ENCODE results near the gene OARD1.

Gene OARD1

DNA sequence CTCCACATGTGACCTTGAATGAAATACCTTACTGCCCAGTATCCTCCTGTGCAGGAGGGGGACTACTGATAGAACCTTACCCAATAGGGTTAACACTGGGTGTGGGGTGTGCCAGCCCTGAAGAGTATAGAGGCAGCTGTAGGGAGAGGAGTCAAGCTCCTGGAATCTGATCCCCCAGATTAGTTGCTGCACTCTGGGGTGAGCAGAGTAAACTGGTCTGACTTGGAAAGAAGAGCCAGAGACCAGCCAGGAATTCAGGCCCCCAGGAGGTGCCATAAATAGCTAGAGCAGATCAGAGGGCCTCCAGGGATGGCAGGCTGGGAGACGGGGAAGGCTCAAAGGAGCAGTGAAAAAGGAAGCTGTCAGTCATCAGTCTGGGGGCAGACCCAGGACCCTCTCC is 22.6 kb downstream of the OARD1 start:
- no peak for TF ChIP-seq CTCF (IDR thresholded peaks at IDR 0.05; ENCODE audit: borderline replicate concordance, insufficient read depth, low read depth, low read length)
- no peak overlapping the region for H3K4me3 ChIP-seq (ENCODE audit: low read depth, low read length)

- no peak for TF ChIP-seq CTCF (IDR thresholded peaks at IDR 0.05; ENCODE audit: borderline replicate concordance, insufficient read depth, low read depth, low read length)
- H3K4me3 ChIP-seq (ENCODE audit: low read depth, low read length) = no peak overlapping the region
These were observed 24.1 kb downstream of the OARD1 start for GRCh38 chr6:41047745-41048732.

DNA sequence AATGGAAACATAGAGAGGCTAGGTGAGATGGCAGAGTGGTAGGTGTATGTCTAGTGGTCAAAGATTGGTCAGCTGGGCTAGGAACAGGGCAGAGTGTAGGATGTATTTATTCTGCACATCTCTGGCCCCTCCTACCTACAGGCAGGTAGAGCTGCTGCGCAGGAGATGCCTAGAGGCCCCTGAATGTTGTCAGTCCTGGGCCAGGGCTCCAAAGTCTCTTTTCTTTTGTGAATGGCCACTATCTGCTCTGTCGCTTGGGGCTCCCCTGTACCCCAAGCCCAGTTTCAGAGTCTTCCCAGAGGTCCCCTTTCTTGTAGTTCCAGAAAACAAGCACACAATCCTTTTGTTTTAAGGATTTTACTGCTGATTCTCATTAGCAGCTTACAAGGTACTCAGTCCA is 24.9 kb downstream of the OARD1 start:
- no peak overlapping the region for H3K4me3 ChIP-seq (ENCODE audit: low read depth, low read length)
- no peak for TF ChIP-seq CTCF (IDR thresholded peaks at IDR 0.05; ENCODE audit: borderline replicate concordance, insufficient read depth, low read depth, low read length)

DNA sequence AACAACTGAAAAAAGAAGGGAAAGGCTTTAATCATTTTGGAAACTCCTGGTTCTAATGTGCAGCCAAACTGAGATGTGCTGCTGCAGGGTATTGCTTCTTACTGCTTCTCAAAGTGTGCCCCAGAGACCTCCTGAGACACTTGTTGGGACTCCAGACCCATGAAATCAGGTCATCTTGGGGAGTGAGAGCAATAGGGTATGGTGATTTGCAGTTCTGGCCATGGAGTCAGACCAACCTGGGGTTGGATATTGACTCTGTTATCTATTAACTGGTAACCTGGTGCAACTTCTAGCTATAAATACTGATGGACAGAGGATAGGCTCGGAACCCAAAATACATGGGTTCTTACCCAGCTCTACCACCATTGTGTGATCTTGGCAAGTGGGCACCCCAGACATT is 26.1 kb downstream of the OARD1 start:
- no peak for TF ChIP-seq CTCF (IDR thresholded peaks at IDR 0.05; ENCODE audit: borderline replicate concordance, insufficient read depth, low read depth, low read length)
- no peak overlapping the region for H3K4me3 ChIP-seq (ENCODE audit: low read depth, low read length)

GRCh38 chr6:41045664-41046063 is 26.5 kb downstream of the OARD1 start:
- H3K4me3 ChIP-seq (ENCODE audit: low read depth, low read length) = no peak overlapping the region
- TF ChIP-seq CTCF (IDR thresholded peaks at IDR 0.05; ENCODE audit: borderline replicate concordance, insufficient read depth, low read depth, low read length) = no peak

- no peak overlapping the region for H3K4me3 ChIP-seq (ENCODE audit: low read depth, low read length)
- no peak for TF ChIP-seq CTCF (IDR thresholded peaks at IDR 0.05; ENCODE audit: borderline replicate concordance, insufficient read depth, low read depth, low read length)
These were observed 29.0 kb downstream of the OARD1 start for GRCh38 chr6:41043151-41043550.
